PFSK-1 (cell line): Measurements from ENCODE around the gene OR2V1.

Experiments
- FOXP2 ChIP-seq: optimal IDR thresholded peaks from 2 replicates; pipeline ENCODE3; 2011; ENCODE audit warnings: borderline replicate concordance, control low read depth, inconsistent platforms; ENCODE audit not compliant: insufficient read depth; ENCODE audit errors: extremely low read length, extremely low read depth
- POLR2AphosphoS5 ChIP-seq: IDR thresholded peaks from 2 replicates; pipeline ENCODE4 v1.6.1; 2012; ENCODE audit warnings: low read depth, mild to moderate bottlenecking, control low read depth, low read length, moderate library complexity
- SIN3A ChIP-seq: IDR thresholded peaks from 2 replicates; pipeline ENCODE4 v1.6.1; 2012; ENCODE audit warnings: mild to moderate bottlenecking, low read length, moderate library complexity, borderline replicate concordance; ENCODE audit not compliant: insufficient read depth
- TAF1 ChIP-seq: IDR thresholded peaks from 2 replicates; pipeline ENCODE4 v1.6.1; 2012; ENCODE audit warnings: low read length, control low read depth, borderline replicate concordance; ENCODE audit not compliant: insufficient read depth
- TF ChIP-seq, protein P1 (sequence below), 2 experiments: IDR thresholded peaks; 2 replicates each; pipeline versions ENCODE4 v1.6.1 to v1.8.0; 2011 to 2012; ENCODE audit warnings: low read depth in 2 of 2, low read length in 2 of 2, control low read depth in 1 of 2, inconsistent platforms in 1 of 2, mild to moderate bottlenecking in 1 of 2, moderate library complexity in 1 of 2; ENCODE audit not compliant: insufficient read depth in 1 of 2

Gene OR2V1

GRCh38 chr5:181161534-181162175 is 30.7 kb upstream of the OR2V1 start:
- TF ChIP-seq SIN3A (no peak), FOXP2 (no peak), TAF1 (no peak), POLR2AphosphoS5 (no peak)
- TF ChIP-seq, protein P1, sequence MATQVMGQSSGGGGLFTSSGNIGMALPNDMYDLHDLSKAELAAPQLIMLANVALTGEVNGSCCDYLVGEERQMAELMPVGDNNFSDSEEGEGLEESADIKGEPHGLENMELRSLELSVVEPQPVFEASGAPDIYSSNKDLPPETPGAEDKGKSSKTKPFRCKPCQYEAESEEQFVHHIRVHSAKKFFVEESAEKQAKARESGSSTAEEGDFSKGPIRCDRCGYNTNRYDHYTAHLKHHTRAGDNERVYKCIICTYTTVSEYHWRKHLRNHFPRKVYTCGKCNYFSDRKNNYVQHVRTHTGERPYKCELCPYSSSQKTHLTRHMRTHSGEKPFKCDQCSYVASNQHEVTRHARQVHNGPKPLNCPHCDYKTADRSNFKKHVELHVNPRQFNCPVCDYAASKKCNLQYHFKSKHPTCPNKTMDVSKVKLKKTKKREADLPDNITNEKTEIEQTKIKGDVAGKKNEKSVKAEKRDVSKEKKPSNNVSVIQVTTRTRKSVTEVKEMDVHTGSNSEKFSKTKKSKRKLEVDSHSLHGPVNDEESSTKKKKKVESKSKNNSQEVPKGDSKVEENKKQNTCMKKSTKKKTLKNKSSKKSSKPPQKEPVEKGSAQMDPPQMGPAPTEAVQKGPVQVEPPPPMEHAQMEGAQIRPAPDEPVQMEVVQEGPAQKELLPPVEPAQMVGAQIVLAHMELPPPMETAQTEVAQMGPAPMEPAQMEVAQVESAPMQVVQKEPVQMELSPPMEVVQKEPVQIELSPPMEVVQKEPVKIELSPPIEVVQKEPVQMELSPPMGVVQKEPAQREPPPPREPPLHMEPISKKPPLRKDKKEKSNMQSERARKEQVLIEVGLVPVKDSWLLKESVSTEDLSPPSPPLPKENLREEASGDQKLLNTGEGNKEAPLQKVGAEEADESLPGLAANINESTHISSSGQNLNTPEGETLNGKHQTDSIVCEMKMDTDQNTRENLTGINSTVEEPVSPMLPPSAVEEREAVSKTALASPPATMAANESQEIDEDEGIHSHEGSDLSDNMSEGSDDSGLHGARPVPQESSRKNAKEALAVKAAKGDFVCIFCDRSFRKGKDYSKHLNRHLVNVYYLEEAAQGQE (IDR thresholded peaks at IDR 0.05; ENCODE audit: insufficient read depth in 1 of 2, low read depth in 2 of 2, low read length in 2 of 2): no peak

DNA sequence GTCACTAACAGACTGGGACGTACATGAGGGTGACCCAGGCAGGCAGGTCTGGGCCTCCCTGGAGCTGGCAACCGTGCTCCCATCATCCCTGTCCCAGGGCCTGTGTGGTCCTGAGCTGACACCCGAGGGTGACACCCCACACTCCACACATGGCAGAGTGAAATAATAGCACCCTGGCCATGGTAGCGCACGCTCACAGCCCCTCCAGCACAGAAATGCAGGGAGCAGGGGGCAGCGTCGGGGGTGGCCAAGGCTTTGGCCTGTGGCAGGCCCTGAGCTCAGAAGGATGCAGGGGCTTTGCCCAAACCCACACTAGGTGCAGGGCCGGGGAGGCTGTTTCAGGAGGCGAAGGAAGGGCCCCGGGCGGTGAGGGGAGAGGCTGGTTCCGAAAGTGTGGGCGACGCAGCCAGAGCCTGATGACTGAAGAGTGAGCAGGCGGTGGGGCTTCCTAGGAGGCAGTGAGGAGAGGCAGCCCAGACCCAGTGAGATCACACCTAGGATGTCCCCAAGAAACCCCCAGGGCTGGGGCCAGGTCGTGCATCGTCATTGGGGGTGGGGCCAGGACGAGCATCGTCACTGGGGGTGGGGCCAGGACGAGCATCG is 29.3 kb upstream of the OR2V1 start:
- TF ChIP-seq, protein P1 (IDR thresholded peaks at IDR 0.05; ENCODE audit: insufficient read depth in 1 of 2, low read depth in 2 of 2, low read length in 2 of 2): no peak
- TF ChIP-seq TAF1: no peak
- no peak for TF ChIP-seq SIN3A
- TF ChIP-seq POLR2AphosphoS5: no peak
- TF ChIP-seq FOXP2: no peak

- no peak for TF ChIP-seq TAF1
- no peak for TF ChIP-seq SIN3A
- peak; percentile 75 for TF ChIP-seq FOXP2
- TF ChIP-seq, protein P1 (IDR thresholded peaks at IDR 0.05; ENCODE audit: insufficient read depth in 1 of 2, low read depth in 2 of 2, low read length in 2 of 2): no peak
- no peak for TF ChIP-seq POLR2AphosphoS5
Measured at GRCh38 chr5:181159286-181160151, 28.6 kb upstream of the OR2V1 start.

- TF ChIP-seq FOXP2: no peak
- no peak for TF ChIP-seq TAF1
- TF ChIP-seq, protein P1 (IDR thresholded peaks at IDR 0.05; ENCODE audit: insufficient read depth in 1 of 2, low read depth in 2 of 2, low read length in 2 of 2): no peak
Measured at GRCh38 chr5:181158869-181159268, 27.9 kb upstream of the OR2V1 start.

GRCh38 chr5:181156758-181157157 is 25.8 kb upstream of the OR2V1 start:
- TF ChIP-seq, protein P1 (IDR thresholded peaks at IDR 0.05; ENCODE audit: insufficient read depth in 1 of 2, low read depth in 2 of 2, low read length in 2 of 2): no peak
- TF ChIP-seq POLR2AphosphoS5 (no peak), TAF1 (no peak), SIN3A (no peak), FOXP2 (no peak)
